Small intestine (tissue), 7 donors: Measurements from ENCODE around the gene XPC. TPM values are rescaled to one million over a fixed set of nuclear protein-coding genes. Genes with fewer than 3 reads are reported as not detected.

ENCODE experiments used
- DNase-seq, 2 donors: peaks; one replicate each; pipeline versions ENCODE4 v3.0.0 to v3.0.0-alpha.2; 2013
- FAIRE-seq: peaks from 2 replicates; lab custom pipeline; 2012; peaks lifted over from hg19 to GRCh38; lab: Jason Lieb, UNC
- H3K27ac ChIP-seq, 3 donors: one replicate each; pipeline ENCODE4 v1.5.1; 2013; ENCODE audit warnings: low read length in 2 of 3, mild to moderate bottlenecking in 2 of 3, control low read depth in 1 of 3, inconsistent platforms in 1 of 3, low read depth in 1 of 3, moderate library complexity in 1 of 3
- H3K27me3 ChIP-seq, 3 donors: one replicate each; pipeline ENCODE4 v1.6.1; 2013; ENCODE audit warnings: low read length in 3 of 3, inconsistent platforms in 1 of 3; ENCODE audit not compliant: control insufficient read depth in 3 of 3, insufficient read depth in 3 of 3
- H3K36me3 ChIP-seq, 3 donors: one replicate each; pipeline ENCODE4 v1.6.1; 2013; ENCODE audit warnings: low read length in 3 of 3, inconsistent platforms in 1 of 3, low read depth in 1 of 3, mild to moderate bottlenecking in 1 of 3, moderate library complexity in 1 of 3; ENCODE audit not compliant: control insufficient read depth in 3 of 3, insufficient read depth in 2 of 3
- H3K4me1 ChIP-seq, 3 donors: one replicate each; pipeline ENCODE4 v1.6.1; 2013; ENCODE audit warnings: low read length in 2 of 3, inconsistent platforms in 1 of 3, low read depth in 1 of 3, mild to moderate bottlenecking in 1 of 3, moderate library complexity in 1 of 3; ENCODE audit not compliant: control insufficient read depth in 3 of 3, insufficient read depth in 2 of 3
- H3K4me3 ChIP-seq, 3 donors: one replicate each; pipeline ENCODE4 v1.5.1; 2013; ENCODE audit warnings: low read length in 3 of 3, control low read depth in 1 of 3, inconsistent platforms in 1 of 3, low read depth in 1 of 3, mild to moderate bottlenecking in 1 of 3, moderate library complexity in 1 of 3
- H3K9me3 ChIP-seq, 2 donors: one replicate each; pipeline ENCODE4 v1.6.1; 2013; ENCODE audit warnings: low read depth in 1 of 2, low read length in 1 of 2; ENCODE audit not compliant: control insufficient read depth in 2 of 2, insufficient read depth in 1 of 2
- WGBS, 3 donors: extraction: QIAGEN DNeasy Blood & Tissue Kit; methylation state at CpG; one replicate each; pipeline ENCODE4 v1.1.7; 2013; 5-methylcytosine and 5-hydroxymethylcytosine counted together
- polyA plus RNA-seq, 4 donors: library from polyadenylated mRNA; stranded (reverse) in 3 of 4; unstranded in 1 of 4; fragments of 200-250 nt in 3 of 4; fragments of 120-200 nt in 1 of 4; gene quantifications; one replicate each; pipeline versions ENCODE4 v1.2.1 to v1.2.3, GENCODE V29; 2013
- donor health status: healthy with polysubstance abuse.
- donor health status: control.
- donor health status: control.
- donor health status: Bipolar disorder and iron deficiency.
- donor health status: healthy.

The XPC gene
- polyA plus RNA-seq, 4 donors, result 17.3 to 38.6 (median 24.4) TPM

- FAIRE-seq (no peak), DNase-seq (no peak)
- peaks cover 38 to 56% (median 52%) of the 10 kb centered on the region in 3 donors for H3K36me3 ChIP-seq
- H3K27me3 ChIP-seq, result no peaks in the 10 kb centered on the region
- peaks cover 0 to 2% of the 10 kb centered on the region in 2 donors for H3K9me3 ChIP-seq
- H3K27ac ChIP-seq, result no peak overlapping the region
- WGBS, 3 donors, result 94 to 96% (median 95%) methylated on average over 2 of the region's 2 CpGs
- H3K4me1 ChIP-seq, result no peaks in the 10 kb centered on the region
- no peak overlapping the region for H3K4me3 ChIP-seq
Measured at GRCh38 chr3:14161282-14161681, 17.1 kb downstream of the XPC start.

- Histone ChIP-seq H3K9me3 (peaks cover 0 to 2% of the 10 kb centered on the region in 2 donors), H3K27ac (no peak overlapping the region), H3K4me1 (no peaks in the 10 kb centered on the region), H3K36me3 (peaks cover 30 to 50% (median 40%) of the 10 kb centered on the region in 3 donors), H3K4me3 (no peak overlapping the region), H3K27me3 (no peaks in the 10 kb centered on the region)
- FAIRE-seq (no peak), DNase-seq (no peak)
- 97 to 98% (median 98%) methylated on average over 8 of the region's 8 CpGs for WGBS, 3 donors
Measured at GRCh38 chr3:14159426-14159825, 19.0 kb downstream of the XPC start.

DNA sequence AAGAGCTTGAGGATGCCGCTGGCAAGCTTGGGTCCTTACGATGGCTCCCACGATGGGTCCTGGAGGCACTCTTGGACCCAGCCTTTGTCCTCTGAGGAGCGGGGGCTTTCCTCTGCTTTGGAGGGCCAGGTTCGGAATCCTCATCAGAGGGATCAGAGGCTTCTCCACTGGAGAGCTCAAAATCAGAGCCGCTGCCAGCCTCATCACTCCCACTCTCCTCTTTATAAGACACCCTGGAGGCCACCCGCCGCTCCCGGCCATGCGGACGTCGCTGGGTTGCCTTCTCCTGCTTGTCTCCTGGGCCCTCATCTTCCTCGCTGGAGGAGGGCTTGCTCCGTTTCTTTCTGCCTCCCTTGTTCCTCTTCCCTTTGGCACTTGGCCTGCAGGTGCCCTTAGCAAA lies 20.0 kb downstream of the XPC start:
- Histone ChIP-seq H3K27ac (no peak overlapping the region), H3K27me3 (no peaks in the 10 kb centered on the region), H3K4me3 (no peak overlapping the region), H3K9me3 (peaks cover 0 to 2% of the 10 kb centered on the region in 2 donors), H3K4me1 (no peaks in the 10 kb centered on the region), H3K36me3 (peaks cover 24 to 48% (median 40%) of the 10 kb centered on the region in 3 donors)
- FAIRE-seq (no peak), DNase-seq (no peak)
- WGBS, 3 donors, result 93 to 97% (median 94%) methylated on average over 14 of the region's 14 CpGs

DNA sequence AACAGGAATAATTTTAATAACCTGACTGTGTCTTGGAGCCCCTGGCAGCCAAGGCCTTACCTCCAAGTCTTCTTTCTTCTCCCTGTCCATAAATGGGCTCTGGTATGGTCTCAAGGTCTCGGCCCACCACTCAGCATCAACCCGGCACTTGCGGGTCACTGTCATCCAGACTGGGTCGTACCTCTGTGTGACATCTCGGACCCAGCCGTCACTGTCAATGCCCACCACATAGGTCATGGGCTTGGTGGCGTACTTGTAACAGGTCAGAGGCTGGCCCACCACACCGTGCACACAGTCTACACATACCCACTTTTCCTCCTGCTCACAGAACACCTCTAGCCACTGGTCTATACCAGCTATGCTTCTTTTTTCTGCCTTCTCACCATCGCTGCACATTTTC lies 20.4 kb downstream of the XPC start:
- Histone ChIP-seq H3K27ac (no peak overlapping the region), H3K36me3 (peaks cover 23 to 49% (median 40%) of the 10 kb centered on the region in 3 donors), H3K27me3 (no peaks in the 10 kb centered on the region), H3K4me1 (peaks cover 0 to 1% (median 0%) of the 10 kb centered on the region in 3 donors), H3K9me3 (peaks cover 0 to 2% of the 10 kb centered on the region in 2 donors), H3K4me3 (no peak overlapping the region)
- WGBS, 3 donors, result 97 to 98% (median 97%) methylated on average over 9 of the region's 9 CpGs
- DNase-seq, result no peak
- no peak for FAIRE-seq

GRCh38 chr3:14156843-14157561 lies 21.4 kb downstream of the XPC start:
- Histone ChIP-seq H3K27me3 (no peaks in the 10 kb centered on the region), H3K4me1 (peaks cover 0 to 10% (median 0%) of the 10 kb centered on the region in 3 donors), H3K36me3 (peaks cover 19 to 58% (median 39%) of the 10 kb centered on the region in 3 donors), H3K4me3 (no peak overlapping the region), H3K27ac (no peak overlapping the region), H3K9me3 (peaks cover 0 to 2% of the 10 kb centered on the region in 2 donors)
- WGBS, 3 donors, result 95 to 96% (median 96%) methylated on average over 13 of the region's 13 CpGs
- DNase-seq (no peak), FAIRE-seq (no peak)

DNA sequence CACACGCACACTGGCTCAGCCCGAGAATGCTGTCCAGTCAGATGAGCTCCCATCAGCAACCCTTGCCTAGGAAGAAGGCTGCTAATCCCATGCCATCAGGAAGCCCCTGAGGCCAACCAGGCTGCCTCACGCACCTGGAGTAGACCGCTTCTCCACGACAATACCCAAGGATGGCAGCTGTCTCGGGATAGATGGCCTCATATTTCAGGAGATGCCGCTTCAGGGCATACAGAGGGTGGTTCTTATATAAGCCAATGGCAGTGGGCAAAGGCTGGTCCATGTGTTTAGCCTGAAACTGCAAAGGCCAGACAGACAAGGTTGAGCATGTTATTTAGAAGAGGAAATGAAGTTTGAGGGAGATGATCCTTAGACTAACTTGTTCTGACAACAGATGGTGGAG lies 22.2 kb downstream of the XPC start:
- H3K36me3 ChIP-seq, result peaks cover 21 to 66% (median 37%) of the 10 kb centered on the region in 3 donors
- peaks cover 0 to 10% (median 0%) of the 10 kb centered on the region in 3 donors for H3K4me1 ChIP-seq
- FAIRE-seq (no peak), DNase-seq (no peak)
- H3K4me3 ChIP-seq, result no peak overlapping the region
- 96 to 98% (median 97%) methylated on average over 7 of the region's 7 CpGs for WGBS, 3 donors
- no peaks in the 10 kb centered on the region for H3K9me3 ChIP-seq
- no peak overlapping the region for H3K27ac ChIP-seq
- H3K27me3 ChIP-seq, result no peaks in the 10 kb centered on the region

DNA sequence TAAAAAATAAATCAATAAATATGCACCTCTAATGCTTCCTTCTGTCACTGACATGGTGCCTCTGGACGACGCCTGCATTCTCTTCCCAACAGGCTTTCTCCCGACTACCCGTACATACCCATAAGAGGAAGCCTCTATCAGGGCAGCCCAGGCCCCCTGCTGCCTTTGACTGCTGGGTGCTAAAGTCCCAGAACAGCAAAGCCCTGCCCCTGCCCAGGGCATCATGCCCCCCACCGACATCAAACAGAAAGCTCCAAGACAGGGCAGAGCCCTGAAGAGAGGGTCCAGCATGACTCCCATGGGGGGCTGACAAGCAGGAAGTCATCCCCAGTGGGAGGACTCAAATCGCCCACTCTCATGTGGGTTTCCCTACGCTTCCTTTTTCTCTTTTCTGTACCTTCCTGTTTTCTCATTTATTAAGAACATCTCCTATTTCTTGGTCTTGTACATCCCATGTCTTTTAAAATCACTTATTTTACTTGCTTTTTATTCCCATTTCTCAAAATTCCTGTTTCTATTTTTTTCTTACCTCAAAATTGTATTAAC lies 23.4 kb downstream of the XPC start:
- FAIRE-seq, result no peak
- no peak for DNase-seq
- Histone ChIP-seq H3K27me3 (no peaks in the 10 kb centered on the region), H3K4me3 (no peak overlapping the region), H3K36me3 (peaks cover 17 to 74% (median 31%) of the 10 kb centered on the region in 3 donors), H3K27ac (no peak overlapping the region), H3K4me1 (peaks cover 0 to 10% (median 0%) of the 10 kb centered on the region in 3 donors), H3K9me3 (no peaks in the 10 kb centered on the region)
- WGBS, 3 donors, result 88 to 94% (median 91%) methylated on average over 7 of the region's 7 CpGs

DNA sequence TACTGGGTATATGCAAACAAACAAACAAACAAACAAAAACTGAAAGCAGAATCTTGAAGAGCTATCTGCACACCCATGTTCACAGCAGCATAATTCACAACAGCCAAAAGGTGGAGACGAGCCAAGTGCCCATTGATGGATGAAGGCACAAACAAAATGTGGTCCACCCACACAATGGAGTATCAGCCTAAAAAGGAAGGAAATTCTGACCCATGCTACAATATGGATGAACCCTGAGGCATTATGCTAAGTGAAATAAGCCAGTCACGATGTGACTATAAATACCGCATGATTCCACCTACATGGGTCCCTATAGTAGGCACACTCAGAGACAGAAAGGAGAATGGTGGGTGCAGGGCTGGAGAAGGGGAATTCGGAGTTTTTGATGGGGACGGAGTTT lies 24.1 kb downstream of the XPC start:
- Histone ChIP-seq H3K9me3 (no peaks in the 10 kb centered on the region), H3K4me1 (peaks cover 0 to 10% (median 0%) of the 10 kb centered on the region in 3 donors), H3K27me3 (no peaks in the 10 kb centered on the region), H3K4me3 (no peak overlapping the region), H3K27ac (no peak overlapping the region), H3K36me3 (peaks cover 12 to 73% (median 27%) of the 10 kb centered on the region in 3 donors)
- WGBS, 3 donors, result 87 to 94% (median 91%) methylated on average over 5 of the region's 5 CpGs
- no peak for FAIRE-seq
- no peak for DNase-seq
